BJ (cell line): ENCODE measurements around the gene CDK14. TPM values are rescaled to one million over a fixed set of nuclear protein-coding genes. Genes with fewer than 3 reads are reported as not detected.
A peak's percentile ranks its signal among the peaks of the same experiment; 100 is the strongest.
"Not testable (repeated sequence)": the region's sequence is repeated elsewhere in the genome, so short reads cannot be mapped to it uniquely, and the experiment has no call there.

Experiments used
- CTCF ChIA-PET: fragments of 350-600 bp; formaldehyde crosslinking; extraction: SDS; loops from one replicate; lab custom pipeline; 2021; ENCODE audit warnings: antibody characterized with exemption, inconsistent platforms; lab: Yijun Ruan, JAX
- POLR2A ChIA-PET: fragments of 300-600 bp; sonication (Branson Sonifier 250); formaldehyde crosslinking; extraction: SDS; loops from one replicate; lab custom pipeline; 2021; ENCODE audit warnings: antibody characterized with exemption; lab: Charles Lee
- DNase-seq: peaks from one replicate; pipeline ENCODE4 v3.0.0-alpha.2; 2011; ENCODE audit warnings: low read depth
- H3K27me3 ChIP-seq: 2 replicates; pipeline ENCODE4 v1.6.0; 2011; ENCODE audit warnings: low read length; ENCODE audit not compliant: control insufficient read depth, insufficient read depth
- H3K36me3 ChIP-seq: 2 replicates; pipeline ENCODE4 v1.5.1; 2011; ENCODE audit warnings: low read length; ENCODE audit not compliant: control insufficient read depth, insufficient read depth
- H3K4me3 ChIP-seq: 2 replicates; pipeline ENCODE4 v1.5.1; 2011; ENCODE audit warnings: low read depth, mild to moderate bottlenecking, control low read depth, low read length
- CTCF ChIP-seq: IDR thresholded peaks from 2 replicates; pipeline ENCODE4 v1.5.1; 2011; ENCODE audit warnings: low read depth, mild to moderate bottlenecking, control low read depth, inconsistent platforms, low read length, moderate library complexity; ENCODE audit not compliant: insufficient read depth
- polyA plus RNA-seq: library from polyadenylated mRNA; depleted of rRNA; stranded (reverse); fragments of >200 nt; gene quantifications from 2 replicates; pipeline ENCODE4 v1.2.3, GENCODE V29; 2011

CDK14 gene
- polyA plus RNA-seq, 1 experiment: 6.7 TPM

DNA sequence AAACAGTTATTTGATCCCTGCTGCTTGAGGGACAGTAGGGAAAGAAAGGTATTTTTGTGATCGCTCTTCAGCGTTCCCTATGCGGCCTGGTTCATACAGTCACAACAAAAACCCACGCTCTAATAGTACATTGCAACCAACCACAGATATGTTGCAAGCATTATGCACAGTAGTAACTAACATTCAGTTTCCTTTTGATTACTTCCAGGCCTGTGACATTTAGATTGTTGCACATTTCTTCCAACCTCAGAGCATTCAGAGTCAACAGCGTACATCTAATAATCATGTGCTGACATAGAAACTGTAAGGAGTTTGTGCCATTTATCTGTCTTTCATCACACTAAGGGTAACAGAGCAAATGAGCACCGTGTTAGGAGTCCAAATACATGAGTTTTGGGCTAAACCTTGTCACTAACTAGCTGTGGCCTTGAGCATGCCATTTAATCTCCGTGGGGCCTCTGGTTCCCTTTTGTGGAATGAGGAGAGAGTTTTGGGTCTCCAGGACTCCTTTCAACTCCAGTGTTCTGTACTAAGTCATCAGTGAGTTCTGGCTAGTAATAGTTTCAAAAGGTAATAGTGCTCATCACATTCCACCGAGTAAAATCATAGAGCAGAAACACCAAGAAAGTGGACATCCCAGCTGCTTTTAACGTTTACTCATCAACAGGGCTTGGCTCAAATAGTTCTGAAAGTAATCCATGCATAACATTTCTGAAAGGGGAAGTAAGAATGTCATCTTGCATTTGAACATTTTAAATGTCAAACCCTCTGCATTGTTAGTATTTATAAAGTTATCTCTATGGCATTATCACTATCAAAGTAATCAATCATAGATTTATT is 569.1 kb downstream of the CDK14 start:
- DNase-seq: peak; percentile 51
- TF ChIP-seq CTCF: no peak
- ChIA-PET CTCF (interaction anchor here (0.6 to 0.8 kb wide), 2 partner anchors 10 to 63 kb away, joined by 3 read pairs; no protein-coding TSS in a partner anchor), POLR2A (interaction anchor here (0.6 kb wide), 1 partner anchor 29 kb away, joined by 3 read pairs; no protein-coding TSS in a partner anchor)
- Histone ChIP-seq H3K4me3 (no peak overlapping the region), H3K27me3 (no peaks in the 10 kb centered on the region), H3K36me3 (no peaks in the 10 kb centered on the region)

- H3K4me3 ChIP-seq: no peak overlapping the region
- ChIA-PET CTCF (interaction anchor here (0.6 to 0.8 kb wide), 2 partner anchors 11 to 63 kb away, joined by 3 read pairs; no protein-coding TSS in a partner anchor), POLR2A (interaction anchor here (0.6 kb wide), 1 partner anchor 28 kb away, joined by 3 read pairs; no protein-coding TSS in a partner anchor)
- no peak for TF ChIP-seq CTCF
- H3K27me3 ChIP-seq: no peaks in the 10 kb centered on the region
- H3K36me3 ChIP-seq: no peaks in the 10 kb centered on the region
- no peak for DNase-seq
Measured at GRCh38 chr7:91165846-91166230, 569.7 kb downstream of the CDK14 start.

- ChIA-PET CTCF (interaction anchor here (1.2 kb wide), 1 partner anchor 14 kb away, joined by 3 read pairs; no protein-coding TSS in a partner anchor), POLR2A (no interaction called here)
- TF ChIP-seq CTCF: no peak
- Histone ChIP-seq H3K36me3 (no peaks in the 10 kb centered on the region), H3K27me3 (no peaks in the 10 kb centered on the region), H3K4me3 (no peak overlapping the region)
- DNase-seq: no peak
Measured at GRCh38 chr7:91168871-91169829, 573.0 kb downstream of the CDK14 start.

DNA sequence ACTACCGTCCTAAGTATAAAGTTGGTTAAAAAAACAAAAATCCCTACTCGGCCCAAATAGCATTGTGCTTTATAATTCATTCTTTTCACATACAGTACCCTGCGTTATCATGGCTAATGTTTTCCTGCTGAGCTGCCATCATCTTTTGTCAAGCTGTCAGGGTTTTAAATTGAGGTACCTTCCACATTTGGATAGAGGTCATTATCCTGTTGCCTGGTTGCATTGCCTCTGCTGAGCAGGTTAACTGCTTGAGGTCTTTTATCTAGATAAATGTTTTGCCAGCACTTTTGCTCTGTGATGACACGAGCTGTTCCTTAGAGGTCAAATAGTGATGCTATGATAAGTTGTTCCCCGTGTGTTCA is 573.7 kb downstream of the CDK14 start:
- TF ChIP-seq CTCF: no peak
- Histone ChIP-seq H3K36me3 (no peaks in the 10 kb centered on the region), H3K27me3 (no peaks in the 10 kb centered on the region), H3K4me3 (no peak overlapping the region)
- POLR2A ChIA-PET: no interaction called here
- no peak for DNase-seq
- CTCF ChIA-PET: no interaction called here

DNA sequence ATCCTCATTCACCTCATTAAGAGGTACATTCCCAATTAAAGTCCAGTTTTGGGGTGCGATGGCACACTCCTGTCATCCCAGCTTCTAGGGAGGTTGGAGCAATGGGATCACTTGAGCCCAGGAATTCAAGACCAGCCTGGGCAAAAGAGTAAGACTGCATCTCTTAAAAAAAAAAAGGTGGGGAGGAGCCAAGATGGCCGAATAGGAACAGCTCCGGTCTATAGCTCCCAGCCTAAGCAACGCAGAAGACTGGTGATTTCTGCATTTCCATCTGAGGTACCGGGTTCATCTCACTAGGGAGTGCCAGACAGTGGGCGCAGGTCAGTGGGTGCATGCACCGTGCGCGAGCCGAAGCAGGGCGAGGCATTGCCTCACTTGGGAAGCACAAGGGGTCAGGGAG is 577.1 kb downstream of the CDK14 start:
- H3K27me3 ChIP-seq, H3K36me3 ChIP-seq, DNase-seq, CTCF ChIA-PET, POLR2A ChIA-PET, H3K4me3 ChIP-seq: not testable (repeated sequence)
